GM18858 (cell line): ENCODE measurements around the gene PRSS21.

Experiments used
- ATAC-seq: cut with Tn5 transposase; IDR thresholded peaks from one replicate; pipeline ENCODE4 v1.9.1; 2021; ENCODE audit not compliant: unreplicated experiment

Gene PRSS21

DNA sequence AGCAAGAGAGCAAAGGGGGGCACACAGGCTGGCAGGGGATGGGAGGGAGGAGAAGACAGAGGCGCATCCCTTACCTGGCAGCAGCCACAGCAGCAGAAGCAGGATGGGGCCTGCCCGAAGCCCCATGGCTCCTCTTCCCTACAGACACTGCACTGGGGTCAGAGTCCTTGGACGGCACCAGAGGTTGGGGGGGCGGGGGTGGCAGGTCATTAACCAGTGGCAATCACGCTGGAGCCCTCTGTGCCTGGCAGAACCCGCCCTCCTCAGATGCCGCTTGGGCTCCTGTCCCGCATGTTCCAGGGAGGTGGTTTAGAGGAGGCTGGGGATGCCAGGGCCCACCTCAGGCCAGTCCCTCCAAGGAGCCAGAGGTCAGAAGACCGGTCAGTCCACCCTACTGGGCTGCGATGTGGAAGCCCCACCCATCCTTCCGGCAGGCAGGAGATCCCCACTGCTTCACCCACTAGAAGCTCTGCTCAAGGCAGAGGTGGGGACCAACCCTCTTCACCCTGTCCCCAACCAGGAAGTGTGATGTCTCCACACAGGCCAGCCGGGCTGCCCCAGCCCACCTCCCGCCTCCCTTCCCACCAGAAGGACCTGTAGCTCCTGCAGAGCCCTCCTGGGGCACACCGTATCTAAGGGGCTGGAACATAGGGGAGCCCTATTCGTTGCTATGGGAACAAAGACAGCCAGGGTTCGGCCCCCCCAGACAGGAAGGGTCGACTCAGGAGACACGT, 24.7 kb downstream of the PRSS21 start:
- no peak for ATAC-seq

DNA sequence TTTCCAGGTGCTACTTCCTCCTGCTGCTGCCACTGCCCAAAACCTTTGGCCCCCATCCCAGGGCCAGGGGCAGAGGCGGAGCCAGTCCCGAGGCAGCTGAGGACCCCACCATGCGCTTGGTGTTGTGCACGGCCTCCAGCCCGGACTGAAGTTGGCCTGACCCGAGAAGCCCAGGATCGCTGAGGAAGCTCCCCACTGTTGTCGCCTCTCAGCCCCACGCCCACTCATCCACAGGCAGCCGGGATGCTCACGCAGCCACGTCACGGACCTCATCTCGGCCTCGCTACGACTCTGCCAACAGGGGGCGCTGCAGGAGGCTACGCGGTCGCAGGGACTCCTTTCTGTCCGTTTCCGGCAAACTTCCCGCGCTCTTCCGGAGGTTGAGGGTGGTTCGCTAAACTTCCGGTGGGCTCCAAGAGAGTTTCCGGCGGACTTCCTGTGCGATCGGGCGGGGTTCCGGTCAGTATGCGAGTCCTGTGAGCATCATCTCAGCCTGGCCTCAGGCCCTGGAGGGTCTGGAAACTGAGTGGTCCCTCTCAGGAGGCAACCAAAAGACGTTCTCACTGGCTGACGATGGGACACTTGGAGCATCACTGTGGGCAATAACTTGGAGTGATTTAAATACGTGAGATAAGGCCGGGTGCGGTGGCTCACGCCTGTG, 25.4 kb downstream of the PRSS21 start:
- ATAC-seq: no peak

DNA sequence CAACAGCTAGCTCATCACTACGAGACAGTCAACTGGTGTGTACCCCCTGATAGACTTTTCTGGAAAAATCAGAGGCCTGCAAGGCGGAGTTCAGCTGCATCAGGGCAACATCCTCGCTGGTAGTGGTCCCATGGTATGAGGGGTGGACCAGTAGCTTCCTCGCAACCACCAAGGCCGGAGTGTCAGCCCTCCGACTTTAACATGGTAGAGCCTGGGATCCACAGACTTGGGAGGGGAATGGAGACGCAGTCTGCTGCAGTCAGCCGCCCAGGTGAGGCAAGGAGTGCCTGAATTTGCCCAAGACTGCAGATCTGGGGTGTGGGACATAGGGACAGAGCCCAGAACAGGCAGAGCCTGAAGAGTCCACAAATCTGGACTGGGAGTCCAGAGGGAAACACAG, 26.5 kb downstream of the PRSS21 start:
- no peak for ATAC-seq

DNA sequence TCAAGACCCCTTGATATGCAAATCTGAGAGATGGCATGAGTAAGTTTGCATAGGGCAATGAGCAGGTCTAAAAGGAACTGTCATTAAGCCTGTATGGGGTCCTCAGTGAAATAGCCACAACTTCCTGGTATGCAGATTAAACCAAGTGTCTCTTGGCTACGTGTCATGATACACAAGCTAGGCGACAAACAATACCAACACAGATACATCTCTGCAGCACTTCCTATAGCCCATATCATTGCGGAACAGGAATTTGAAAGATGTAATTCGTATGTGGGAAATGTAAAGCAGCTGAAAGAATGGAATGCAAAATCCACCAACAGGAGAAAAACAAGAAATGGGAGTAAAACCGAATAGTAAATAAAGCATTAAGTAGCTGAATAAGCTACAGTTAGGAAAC, 28.1 kb downstream of the PRSS21 start:
- no peak for ATAC-seq

GRCh38 chr16:2846511-2847310, 29.7 kb downstream of the PRSS21 start:
- no peak for ATAC-seq

- no peak for ATAC-seq
Measured at GRCh38 chr16:2848933-2849725, 32.1 kb downstream of the PRSS21 start.

GRCh38 chr16:2852003-2852730, 35.1 kb downstream of the PRSS21 start:
- ATAC-seq: no peak

- ATAC-seq: no peak
Measured at GRCh38 chr16:2852731-2853507, 35.9 kb downstream of the PRSS21 start.

- no peak for ATAC-seq
Measured at GRCh38 chr16:2853531-2854073, 36.6 kb downstream of the PRSS21 start.

DNA sequence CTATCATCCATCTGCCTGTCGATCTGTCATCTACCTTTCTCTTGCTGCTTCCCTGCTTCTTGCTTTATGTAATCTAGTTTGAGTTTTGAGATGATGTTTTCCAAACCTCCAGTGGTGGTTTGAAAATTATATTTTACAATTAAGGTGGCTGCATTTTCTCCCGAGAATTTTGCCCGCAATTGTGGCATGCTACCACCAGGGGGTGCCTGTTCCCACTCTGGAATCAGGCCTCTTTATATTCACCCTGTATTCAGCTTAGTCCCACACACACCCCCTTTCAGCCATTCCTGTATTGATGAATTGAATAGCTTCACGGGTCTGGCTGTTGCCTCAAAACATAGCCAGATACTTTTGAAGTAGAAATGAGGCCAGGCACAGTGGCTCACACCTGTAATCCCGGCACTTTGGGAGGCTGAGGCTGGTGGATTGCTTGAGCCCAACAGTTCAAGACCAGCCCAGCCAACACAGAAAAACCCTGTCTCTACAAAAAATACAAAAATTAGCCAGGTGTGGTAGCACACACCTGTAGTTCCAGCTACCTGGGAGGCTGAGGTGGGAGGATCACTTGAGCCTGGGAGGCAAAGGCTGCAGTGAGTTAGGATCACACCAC, 37.8 kb downstream of the PRSS21 start:
- no peak for ATAC-seq

DNA sequence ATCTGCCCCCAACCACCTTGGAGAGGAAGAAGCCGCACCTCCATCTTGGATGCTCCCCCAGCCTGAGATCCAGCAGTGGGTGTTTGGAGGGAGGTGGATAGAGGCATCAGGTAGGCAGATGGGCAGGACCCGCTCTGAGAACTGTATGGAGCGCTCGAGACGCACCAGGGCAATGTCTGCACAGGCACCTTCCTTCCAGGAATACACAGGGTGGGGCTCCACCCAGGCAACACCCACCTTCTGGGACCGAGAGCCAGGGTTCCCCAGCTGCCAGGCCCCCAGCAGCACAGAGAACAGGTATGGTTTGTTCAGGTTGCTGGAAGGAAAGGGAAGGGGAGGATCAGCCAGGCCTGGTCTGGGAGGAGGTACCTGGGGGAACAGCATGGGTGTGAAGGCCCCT, 38.5 kb downstream of the PRSS21 start:
- ATAC-seq: no peak

- ATAC-seq: no peak
Measured at GRCh38 chr16:2856061-2856670, 39.1 kb downstream of the PRSS21 start.

DNA sequence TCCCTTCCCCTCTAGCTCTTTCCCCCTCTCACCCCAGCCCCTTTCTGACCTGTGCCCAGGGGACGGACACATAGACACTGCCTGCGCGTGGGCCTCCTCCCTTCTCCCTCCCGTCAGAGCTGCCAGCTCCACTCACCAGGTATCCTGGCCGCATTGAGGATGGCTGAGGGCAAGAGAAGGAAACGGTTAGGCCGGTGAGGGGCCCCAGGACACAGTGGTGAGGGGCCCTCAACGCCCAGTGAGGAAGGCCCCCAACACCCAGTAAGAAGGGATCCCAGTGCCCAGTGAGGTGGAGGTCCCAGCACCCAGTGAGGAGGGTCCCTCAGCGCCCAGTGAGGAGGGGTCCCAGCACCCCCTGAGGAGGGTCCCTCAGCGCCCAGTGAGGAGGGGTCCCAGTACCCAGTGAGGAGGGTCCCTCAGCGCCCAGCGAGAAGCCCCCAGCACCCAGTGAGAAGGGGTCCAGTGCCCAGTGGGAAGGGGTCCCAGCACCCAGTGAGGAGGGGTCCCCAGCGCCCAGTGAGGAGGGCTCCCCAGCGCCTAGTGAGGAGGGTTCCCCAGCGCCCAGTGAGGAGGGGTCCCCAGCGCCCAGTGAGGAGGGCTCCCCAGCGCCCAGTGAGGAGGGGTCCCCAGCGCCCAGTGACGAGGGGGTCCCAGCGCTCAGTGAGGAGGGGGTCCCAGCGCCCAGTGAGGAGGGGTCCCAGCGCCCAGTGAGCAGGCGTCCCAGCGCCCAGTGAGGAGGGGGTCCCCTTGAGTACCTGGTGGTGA, 39.8 kb downstream of the PRSS21 start:
- ATAC-seq: no peak

DNA sequence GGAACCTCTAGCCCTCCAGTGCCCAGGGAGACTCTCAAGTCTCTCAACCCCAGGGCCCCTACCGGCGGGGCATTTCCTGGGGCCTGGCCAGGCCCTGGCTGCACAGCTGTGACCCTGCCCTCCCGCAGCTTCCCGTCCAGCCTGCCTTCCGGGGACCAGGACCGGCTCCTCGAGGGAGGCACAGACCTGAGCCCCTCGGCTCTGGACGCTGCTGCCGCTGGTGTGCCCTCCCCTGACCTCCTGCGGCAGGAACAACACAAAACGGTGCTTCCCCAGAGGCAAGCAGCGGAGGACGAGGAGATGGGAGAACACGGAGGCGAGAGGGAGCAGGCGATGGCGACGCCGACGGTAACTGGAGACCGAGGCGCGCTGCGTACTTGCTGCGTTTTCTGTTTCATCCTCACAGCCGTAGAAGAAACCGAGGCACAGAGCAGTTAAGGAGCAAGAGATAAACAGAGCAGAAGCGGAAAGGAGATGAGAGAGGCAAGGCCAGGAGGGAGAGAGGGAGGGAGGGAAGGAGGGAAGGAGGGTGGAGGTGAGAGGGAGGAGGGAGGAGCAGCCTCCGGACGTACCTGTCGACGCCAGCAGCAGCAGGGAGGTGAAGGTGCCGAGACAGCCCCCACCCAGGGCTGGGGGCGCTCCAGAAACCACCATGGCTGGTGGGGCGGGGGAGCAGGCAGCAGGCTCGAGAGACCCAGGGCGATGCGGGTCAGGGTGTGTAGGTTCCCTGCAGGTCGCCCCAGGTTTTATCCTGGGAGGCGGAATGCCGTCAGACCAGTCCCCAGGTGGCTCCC, 40.6 kb downstream of the PRSS21 start, which contains the start of gene PRSS22:
Gene PRSS22 (minus strand): TSS at position 720 of the 794 bp plus-strand sequence. CDS start 66 bp downstream, at position 654.
- no peak for ATAC-seq

DNA sequence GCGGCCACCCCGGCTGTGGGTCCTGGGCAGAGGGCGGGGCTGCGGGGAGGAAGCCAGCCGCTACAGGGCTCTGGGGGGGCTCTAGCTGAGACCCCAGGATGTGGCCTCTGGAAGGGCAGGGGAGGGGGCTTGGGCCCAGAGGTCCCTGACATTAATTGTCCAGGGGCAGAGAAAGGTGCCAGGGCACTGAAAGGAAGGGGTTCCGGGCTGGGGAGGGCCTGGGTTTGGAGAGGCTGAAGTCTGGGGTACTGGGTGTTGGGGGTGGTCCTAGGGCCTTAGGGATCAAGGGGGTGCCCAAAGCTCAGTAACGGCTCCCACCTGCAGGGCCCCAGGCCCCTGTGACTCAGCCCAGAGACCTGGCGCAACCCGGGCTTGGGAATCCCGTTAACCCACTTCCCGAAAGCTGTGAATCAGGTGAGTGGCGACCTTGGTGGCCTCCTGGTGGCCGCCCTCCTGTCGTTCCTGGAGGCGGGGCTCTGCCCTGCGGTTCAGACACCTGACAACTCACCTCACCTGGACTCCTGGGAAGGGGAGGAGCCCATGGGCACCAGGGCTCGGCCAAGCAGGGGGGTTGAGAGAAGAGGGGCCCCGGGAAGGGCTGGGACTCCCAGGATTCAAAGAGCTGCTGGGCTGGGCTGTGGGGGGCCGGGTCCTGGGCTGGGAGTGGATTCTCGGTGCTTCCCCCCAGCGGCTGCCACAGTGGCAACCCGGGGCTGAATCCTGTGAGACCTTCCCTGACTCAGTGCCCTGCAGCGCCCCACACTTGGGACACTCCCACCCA, 41.4 kb downstream of the PRSS21 start:
- no peak for ATAC-seq

DNA sequence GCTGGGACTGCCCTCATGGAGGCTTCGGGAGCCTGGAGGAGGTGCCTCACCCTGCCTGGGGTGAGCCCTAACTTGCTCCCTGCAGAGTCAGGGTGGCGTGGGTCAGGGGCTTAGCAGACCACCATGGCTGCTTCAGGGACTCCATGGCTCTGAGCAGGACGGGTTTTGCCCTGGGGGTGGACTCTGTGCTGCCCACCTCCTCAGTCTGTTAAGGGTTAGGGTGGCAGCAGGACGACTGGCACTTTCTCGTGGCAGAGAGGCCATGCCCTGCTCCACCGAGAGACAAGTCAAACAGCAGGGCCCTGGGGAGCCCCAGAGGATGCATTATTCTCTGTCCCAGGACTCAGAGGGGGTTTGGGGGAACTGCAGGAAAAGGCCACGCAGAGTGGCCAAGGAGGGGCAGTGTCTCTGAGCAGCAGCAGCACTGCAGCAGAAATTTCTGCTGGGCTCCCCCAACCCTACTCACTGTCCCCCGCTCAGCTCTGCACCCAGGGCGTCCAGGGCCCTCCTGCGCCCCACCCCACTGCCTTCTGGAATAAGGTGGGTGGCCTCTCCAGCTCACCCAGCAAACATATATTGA, 42.7 kb downstream of the PRSS21 start:
- ATAC-seq: no peak
